ENCODE measurements around the gene CLEC2L.

Gene CLEC2L
- 0 reads per million in 4 experiments for total RNA-seq

- DNase-seq: no peak
Measured at GRCh38 chr7:139523199-139523941, at the start of gene CLEC2L. CLEC2L (plus strand) TSS chr7:139523685; CDS start chr7:139523928, 243 bp downstream.

DNA sequence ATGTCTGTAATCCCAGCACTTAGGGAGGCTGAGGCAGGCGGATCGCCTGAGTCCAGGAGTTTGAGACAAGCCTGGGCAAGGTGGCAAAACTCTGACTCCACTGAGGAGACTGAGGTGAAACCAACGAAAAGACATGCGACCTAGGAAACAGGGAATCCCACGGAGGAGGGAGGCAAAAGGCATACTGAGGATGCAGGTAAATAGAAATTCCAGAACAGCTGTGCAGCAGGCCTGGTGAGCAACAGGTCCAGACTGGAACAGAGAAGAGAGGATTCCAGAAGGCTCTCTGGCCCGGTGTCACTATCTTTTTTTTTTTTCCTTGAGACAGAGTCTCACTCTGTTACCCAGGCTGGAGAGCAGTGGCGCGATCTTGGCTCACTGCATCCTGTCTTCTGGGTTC, 47.3 kb upstream of the CLEC2L start:
- DNase-seq: no peak

GRCh38 chr7:139476891-139477290, 46.6 kb upstream of the CLEC2L start:
- DNase-seq: no peak

DNA sequence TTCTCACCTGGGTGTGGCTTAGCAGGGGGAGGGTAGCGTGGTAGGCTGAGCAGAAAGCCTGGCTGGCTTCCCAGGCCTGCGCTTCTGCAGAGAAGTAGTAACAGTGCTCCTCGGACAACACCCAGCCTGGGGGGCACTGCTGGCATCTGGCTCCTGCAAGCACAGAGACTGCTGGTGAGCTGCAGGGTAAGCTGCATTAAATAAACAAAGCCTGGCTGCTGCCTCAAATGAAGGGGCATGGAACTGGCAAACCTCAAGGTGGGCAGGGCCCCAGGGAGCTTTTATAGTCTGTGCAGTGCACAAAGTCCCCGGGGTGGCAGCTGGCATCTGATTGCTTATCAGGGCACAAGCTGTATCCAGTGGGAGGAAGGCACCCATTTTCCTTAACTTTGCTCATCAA, 43.9 kb upstream of the CLEC2L start:
- DNase-seq: no peak

DNA sequence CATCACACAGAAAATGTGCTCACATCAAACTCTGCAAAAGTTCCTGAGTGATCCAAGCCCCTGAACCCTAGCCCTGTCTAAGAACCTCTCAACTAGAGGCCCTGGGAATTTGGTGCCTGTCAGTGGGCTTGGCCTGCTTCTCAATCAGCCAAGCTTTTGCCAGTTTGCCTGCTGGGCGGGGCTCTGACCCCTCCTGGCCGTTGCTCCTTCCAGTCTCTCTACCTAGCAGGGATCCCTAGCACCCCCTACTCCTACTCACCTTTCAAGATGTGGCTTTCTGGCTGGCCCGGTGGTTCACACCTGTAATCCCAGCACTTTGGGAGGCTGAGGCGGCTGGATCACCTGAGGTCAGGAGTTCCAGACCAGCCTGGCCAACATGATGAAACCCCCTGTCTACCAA, 42.1 kb upstream of the CLEC2L start:
- DNase-seq: no peak

DNA sequence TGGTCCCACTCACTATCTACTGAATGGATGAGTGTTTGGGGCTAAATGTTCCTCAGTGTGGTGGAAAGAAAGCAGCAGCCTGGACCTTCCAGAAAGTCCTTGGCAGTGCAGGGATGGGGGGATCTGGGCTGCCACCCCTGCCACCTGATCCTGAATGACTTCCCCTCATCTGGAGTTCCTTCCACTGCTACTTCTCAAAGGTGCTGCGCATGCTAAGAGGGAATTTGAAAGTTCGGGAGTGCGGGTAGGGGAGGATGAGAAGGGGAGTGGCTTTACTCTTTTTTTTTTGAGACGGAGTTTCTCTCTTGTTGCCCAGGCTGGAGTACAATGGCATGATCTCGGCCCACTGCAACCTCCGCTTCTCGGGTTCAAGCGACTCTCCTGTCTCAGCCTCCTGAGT, 41.4 kb upstream of the CLEC2L start:
- no peak for DNase-seq

GRCh38 chr7:139482662-139483466, 40.6 kb upstream of the CLEC2L start:
- DNase-seq: no peak

GRCh38 chr7:139487366-139488080, 36.0 kb upstream of the CLEC2L start:
- DNase-seq: no peak

- DNase-seq: no peak
Measured at GRCh38 chr7:139488810-139489209, 34.7 kb upstream of the CLEC2L start.

- no peak for DNase-seq
Measured at GRCh38 chr7:139490130-139490529, 33.4 kb upstream of the CLEC2L start.

GRCh38 chr7:139492293-139492692, 31.2 kb upstream of the CLEC2L start:
- no peak for DNase-seq

GRCh38 chr7:139494835-139495579, 28.5 kb upstream of the CLEC2L start:
- DNase-seq: no peak

DNA sequence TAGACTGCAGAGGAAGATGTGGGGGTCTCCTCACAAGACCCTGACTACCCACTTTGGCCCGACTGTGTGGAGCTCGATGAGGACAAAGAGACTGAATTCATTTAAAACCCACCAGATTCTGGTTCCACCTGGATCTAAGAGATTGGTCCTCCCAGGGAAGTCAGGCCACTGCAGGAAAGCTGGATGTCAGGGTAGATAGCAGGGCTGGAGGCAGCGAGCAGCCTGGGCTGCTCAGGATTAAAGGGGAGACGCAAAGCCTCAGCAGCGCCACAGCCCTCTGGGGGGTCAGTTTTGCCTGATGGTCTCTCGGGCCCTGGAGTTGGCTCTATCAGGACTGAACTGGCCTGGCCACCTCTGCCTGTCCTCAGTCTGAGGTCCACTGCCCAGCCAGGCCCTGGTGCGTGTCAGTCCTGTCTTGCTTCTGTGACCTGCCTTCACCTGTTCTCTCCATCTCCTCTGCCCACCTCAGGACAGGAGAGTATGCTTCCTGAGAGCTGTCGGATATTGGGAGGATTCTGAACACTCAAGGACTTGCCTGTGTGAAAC, 27.8 kb upstream of the CLEC2L start:
- DNase-seq: no peak

- no peak for DNase-seq
Measured at GRCh38 chr7:139496528-139496927, 27.0 kb upstream of the CLEC2L start.

DNA sequence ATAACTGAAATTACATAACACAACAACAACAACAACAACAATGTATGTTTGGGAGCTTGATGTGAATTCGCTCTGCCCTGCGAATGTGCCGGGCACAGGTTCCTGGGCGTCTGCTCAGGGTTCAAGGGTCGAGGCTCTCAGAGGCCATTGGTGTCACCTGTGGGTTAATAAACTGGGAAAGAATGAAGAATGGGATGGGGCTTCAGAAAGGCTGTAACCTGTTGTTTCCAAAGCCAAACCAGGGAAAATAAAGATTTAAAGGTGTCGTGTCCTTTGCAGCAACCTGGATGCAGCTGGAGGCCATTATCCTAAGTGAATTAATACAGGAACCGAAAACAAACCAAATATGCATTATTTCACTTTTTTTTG, 22.7 kb upstream of the CLEC2L start:
- DNase-seq: no peak

- DNase-seq: no peak
Measured at GRCh38 chr7:139502226-139502625, 21.3 kb upstream of the CLEC2L start.

DNA sequence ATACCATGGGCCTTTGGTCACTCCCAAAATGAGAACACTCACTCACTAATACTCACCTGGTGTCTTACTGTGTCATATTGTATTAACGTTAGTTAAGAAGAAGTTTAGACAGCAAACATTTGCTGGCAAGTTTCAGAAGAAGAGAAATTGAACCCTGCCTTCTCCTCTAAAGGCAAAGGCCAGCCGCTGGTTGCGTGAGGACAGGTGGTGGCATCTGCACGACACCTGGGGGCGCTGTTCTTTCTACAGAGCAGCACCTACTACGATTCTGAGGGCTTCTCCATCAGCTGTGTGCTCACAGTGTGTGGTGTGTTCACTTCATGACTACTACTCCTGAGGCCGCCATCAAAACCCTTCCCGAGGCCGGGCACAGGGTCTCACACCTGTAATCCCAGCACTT, 17.9 kb upstream of the CLEC2L start:
- DNase-seq: no peak

DNA sequence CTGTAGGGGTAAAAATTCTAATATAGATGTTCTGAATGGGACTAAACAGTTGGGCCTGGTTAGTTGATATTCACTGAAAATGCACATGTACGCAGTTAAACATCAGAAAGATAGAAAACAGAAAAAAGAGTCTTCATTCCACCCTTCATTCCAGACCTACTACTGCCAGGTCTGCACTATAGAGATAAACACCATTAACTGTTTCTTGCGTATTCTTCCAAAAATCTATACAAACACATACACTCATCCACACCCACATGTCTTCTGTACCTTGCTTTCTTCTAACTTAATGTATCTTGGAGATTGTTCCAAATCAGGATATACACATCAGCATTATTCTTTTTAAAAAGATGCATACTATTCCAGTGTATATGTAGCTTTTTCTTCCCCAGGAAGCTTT, 13.9 kb upstream of the CLEC2L start:
- no peak for DNase-seq

- DNase-seq: no peak
Measured at GRCh38 chr7:139511315-139511714, 12.2 kb upstream of the CLEC2L start.

- no peak for DNase-seq
Measured at GRCh38 chr7:139515266-139515665, 8.2 kb upstream of the CLEC2L start.

GRCh38 chr7:139521439-139521838, 2.0 kb upstream of the CLEC2L start:
- no peak for DNase-seq

- DNase-seq: no peak
Measured at GRCh38 chr7:139522830-139523198, 671 bp upstream of the CLEC2L start.

Measured in effector CD8-positive, alpha-beta T cell (primary cell).